BLaER1 treated with 17β-estradiol and CSF1 and Interleukin-3, amounts not matched to agents 10 nM and 100 nM (cell line): ENCODE results near the gene FLT4.

Source experiments
- H3K27ac ChIP-seq, 11 experiments: shearing (Covaris generic); formaldehyde crosslinking; 2 replicates each; pipeline ENCODE4 v1.8.1; 2022
- H3K27me3 ChIP-seq, 11 experiments: shearing (Covaris generic); formaldehyde crosslinking; 2 replicates each; pipeline ENCODE4 v1.8.1; 2022
- H3K36me3 ChIP-seq, 11 experiments: shearing (Covaris generic); formaldehyde crosslinking; 2 replicates each; pipeline ENCODE4 v1.8.1; 2022
- H3K4me1 ChIP-seq, 10 experiments: shearing (Covaris generic); formaldehyde crosslinking; 2 replicates each; pipeline ENCODE4 v1.8.1; 2022
- H3K4me2 ChIP-seq, 11 experiments: shearing (Covaris generic); formaldehyde crosslinking; 2 replicates each; pipeline ENCODE4 v1.8.1; 2022
- H3K4me3 ChIP-seq, 10 experiments: shearing (Covaris generic); formaldehyde crosslinking; 2 replicates each; pipeline ENCODE4 v1.8.1; 2022
- H3K9ac ChIP-seq, 11 experiments: shearing (Covaris generic); formaldehyde crosslinking; 2 replicates each; pipeline ENCODE4 v1.8.1; 2022
- H3K9me3 ChIP-seq, 11 experiments: shearing (Covaris generic); formaldehyde crosslinking; replicated peaks in 1 of 11; 2 replicates each; pipeline ENCODE4 v1.8.1; 2022
- H4K20me1 ChIP-seq, 11 experiments: shearing (Covaris generic); formaldehyde crosslinking; 2 replicates each; pipeline ENCODE4 v1.8.1; 2022
- Cebpa-rat ChIP-seq, 11 experiments: shearing (Covaris generic); IDR thresholded peaks; 2 replicates each; pipeline ENCODE4 v1.8.1; 2022

FLT4 gene

DNA sequence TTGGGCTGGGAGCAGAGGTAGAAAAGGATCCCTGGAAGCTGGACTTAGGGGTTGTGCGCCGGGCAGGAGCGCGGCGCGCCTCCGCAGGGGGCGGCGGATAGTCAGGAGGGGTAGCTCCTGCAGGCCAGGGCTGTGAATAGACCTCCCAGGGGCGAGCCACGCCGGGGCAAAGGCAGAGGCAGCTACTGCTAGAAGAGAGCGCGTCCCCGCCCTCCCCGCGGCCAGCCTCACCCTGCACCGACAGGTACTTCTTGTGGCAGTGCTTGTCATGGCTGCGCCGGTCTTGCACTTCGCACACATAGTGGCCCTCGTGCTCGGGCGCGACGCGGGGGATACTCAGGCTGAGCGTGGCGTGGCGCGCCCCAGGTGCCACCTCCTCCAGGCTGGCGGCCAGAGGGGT, 28.1 kb downstream of the FLT4 start:
- H3K4me3 ChIP-seq = no peak overlapping the region
- H3K27ac ChIP-seq = no peak overlapping the region
- TF ChIP-seq Cebpa-rat (IDR thresholded peaks at IDR 0.05) = no peak
- no peaks in the 10 kb centered on the region for H3K9me3 ChIP-seq
- no peaks in the 10 kb centered on the region; a peak in 1 of 22 replicates for H4K20me1 ChIP-seq
- H3K36me3 ChIP-seq = no peaks in the 10 kb centered on the region
- H3K4me1 ChIP-seq = peaks cover 10 to 37% (median 30%) of the 10 kb centered on the region in 10 experiments
- H3K27me3 ChIP-seq = no peaks in the 10 kb centered on the region
- no peak overlapping the region for H3K9ac ChIP-seq
- H3K4me2 ChIP-seq = no peak overlapping the region

- Histone ChIP-seq H3K4me3 (no peak overlapping the region), H3K9ac (no peak overlapping the region), H3K4me1 (peaks cover 10 to 24% (median 19%) of the 10 kb centered on the region in 10 experiments), H3K27me3 (no peaks in the 10 kb centered on the region), H4K20me1 (no peaks in the 10 kb centered on the region; a peak in 1 of 22 replicates), H3K36me3 (no peaks in the 10 kb centered on the region), H3K9me3 (no peaks in the 10 kb centered on the region), H3K27ac (no peak overlapping the region), H3K4me2 (no peak overlapping the region)
- TF ChIP-seq Cebpa-rat (IDR thresholded peaks at IDR 0.05) = no peak
Observed at GRCh38 chr5:180620014-180620413, 29.4 kb downstream of the FLT4 start.

GRCh38 chr5:180619563-180619915, 29.9 kb downstream of the FLT4 start:
- no peaks in the 10 kb centered on the region for H3K9me3 ChIP-seq
- no peak overlapping the region for H3K4me3 ChIP-seq
- H3K27me3 ChIP-seq = no peaks in the 10 kb centered on the region
- TF ChIP-seq Cebpa-rat (IDR thresholded peaks at IDR 0.05) = no peak
- no peak overlapping the region for H3K9ac ChIP-seq
- H4K20me1 ChIP-seq = no peaks in the 10 kb centered on the region; a peak in 1 of 22 replicates
- H3K4me1 ChIP-seq = peaks cover 10 to 19% (median 15%) of the 10 kb centered on the region in 10 experiments
- H3K36me3 ChIP-seq = no peaks in the 10 kb centered on the region
- H3K27ac ChIP-seq = no peak overlapping the region
- no peak overlapping the region for H3K4me2 ChIP-seq

- Histone ChIP-seq H4K20me1 (no peaks in the 10 kb centered on the region; a peak in 1 of 22 replicates), H3K9me3 (no peaks in the 10 kb centered on the region), H3K9ac (no peak overlapping the region), H3K4me1 (peaks cover 7 to 16% (median 13%) of the 10 kb centered on the region in 10 experiments), H3K4me2 (no peak overlapping the region), H3K27ac (no peak overlapping the region), H3K36me3 (no peaks in the 10 kb centered on the region), H3K4me3 (no peak overlapping the region), H3K27me3 (no peaks in the 10 kb centered on the region)
- no peak for TF ChIP-seq Cebpa-rat (IDR thresholded peaks at IDR 0.05)
Observed at GRCh38 chr5:180618829-180619562, 30.4 kb downstream of the FLT4 start.

DNA sequence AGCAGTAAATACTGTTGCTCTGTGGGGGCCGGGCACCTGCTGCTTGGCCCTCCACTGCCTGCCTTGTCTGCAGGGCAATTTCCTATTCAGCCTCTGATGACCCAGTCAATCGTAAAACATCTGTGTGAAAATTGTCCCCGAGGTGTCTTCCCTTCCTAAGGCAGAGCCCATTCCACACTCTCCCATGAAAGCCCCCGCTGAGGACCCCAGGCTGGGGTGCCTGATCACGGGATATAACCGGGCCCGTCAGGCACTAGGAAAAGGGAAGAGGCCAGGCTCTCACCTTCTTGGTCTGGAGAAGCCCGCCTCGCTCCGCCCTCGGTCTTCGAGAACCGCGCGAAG, 30.9 kb downstream of the FLT4 start:
- no peak overlapping the region for H3K27ac ChIP-seq

DNA sequence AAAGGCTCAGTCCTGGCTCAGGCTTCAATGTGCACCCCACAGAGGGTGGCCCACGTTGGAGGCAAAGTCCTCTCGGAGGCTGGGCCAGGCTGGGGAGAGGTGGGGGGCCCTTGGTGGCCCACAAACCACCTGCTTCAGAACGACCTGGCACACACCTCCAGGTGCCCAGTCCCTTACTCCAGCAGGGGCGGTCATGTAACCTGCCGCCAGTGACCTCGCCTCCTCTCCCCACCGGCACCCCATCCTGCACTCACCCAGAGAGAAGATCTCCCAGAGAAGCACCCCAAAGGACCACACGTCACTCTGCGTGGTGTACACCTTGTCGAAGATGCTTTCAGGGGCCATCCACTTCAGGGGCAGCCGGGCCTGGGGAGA, 35.6 kb downstream of the FLT4 start:
- H3K9ac ChIP-seq = no peak overlapping the region
- no peaks in the 10 kb centered on the region for H3K9me3 ChIP-seq
- no peak overlapping the region for H3K27ac ChIP-seq
- no peak overlapping the region for H3K4me2 ChIP-seq
- H3K36me3 ChIP-seq = no peaks in the 10 kb centered on the region
- no peaks in the 10 kb centered on the region for H3K27me3 ChIP-seq
- no peaks in the 10 kb centered on the region; a peak in 1 of 22 replicates for H4K20me1 ChIP-seq
- TF ChIP-seq Cebpa-rat (IDR thresholded peaks at IDR 0.05) = no peak
- H3K4me1 ChIP-seq = no peaks in the 10 kb centered on the region
- H3K4me3 ChIP-seq = no peak overlapping the region

More for the DNA sequence above, 30.9 kb downstream of the FLT4 start:
- H3K4me2 ChIP-seq = no peak overlapping the region
- H3K36me3 ChIP-seq = no peaks in the 10 kb centered on the region
- TF ChIP-seq Cebpa-rat (IDR thresholded peaks at IDR 0.05) = no peak
- no peaks in the 10 kb centered on the region for H3K27me3 ChIP-seq
- no peaks in the 10 kb centered on the region for H3K9me3 ChIP-seq
- no peak overlapping the region for H3K9ac ChIP-seq
- H3K4me1 ChIP-seq = peaks cover 2 to 11% (median 8%) of the 10 kb centered on the region in 10 experiments
- no peak overlapping the region for H3K4me3 ChIP-seq
- H4K20me1 ChIP-seq = no peaks in the 10 kb centered on the region; a peak in 1 of 22 replicates

GRCh38 chr5:180613188-180613813, 36.1 kb downstream of the FLT4 start:
- no peak for TF ChIP-seq Cebpa-rat (IDR thresholded peaks at IDR 0.05)
- Histone ChIP-seq H3K4me1 (no peaks in the 10 kb centered on the region), H3K36me3 (no peaks in the 10 kb centered on the region), H3K9ac (no peak overlapping the region), H3K4me3 (no peak overlapping the region), H4K20me1 (no peaks in the 10 kb centered on the region; a peak in 1 of 22 replicates), H3K9me3 (no peaks in the 10 kb centered on the region), H3K4me2 (no peak overlapping the region), H3K27ac (no peak overlapping the region), H3K27me3 (no peaks in the 10 kb centered on the region)

DNA sequence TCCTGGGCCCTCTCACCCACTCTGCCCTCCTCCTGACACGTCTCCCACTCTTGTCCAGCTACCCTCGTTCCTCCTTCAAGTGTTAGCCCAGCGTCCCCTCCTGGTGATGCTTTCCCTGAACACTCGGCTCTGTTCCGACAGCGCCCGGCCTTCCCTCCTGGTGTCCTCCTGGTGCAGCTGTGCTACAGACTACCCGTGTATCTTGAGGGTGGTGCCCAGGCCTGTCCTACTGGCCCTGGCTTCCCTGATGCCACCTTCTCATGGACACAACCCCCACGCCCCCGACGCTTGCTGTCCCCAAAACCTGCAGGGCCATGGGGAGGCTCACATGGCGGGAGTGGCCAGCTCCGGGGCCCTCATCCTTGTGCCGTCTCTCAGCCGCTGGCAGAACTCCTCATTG, 36.7 kb downstream of the FLT4 start:
- H3K4me2 ChIP-seq = no peak overlapping the region
- H4K20me1 ChIP-seq = no peaks in the 10 kb centered on the region; a peak in 1 of 22 replicates
- H3K27ac ChIP-seq = no peak overlapping the region
- no peaks in the 10 kb centered on the region for H3K4me1 ChIP-seq
- H3K36me3 ChIP-seq = no peaks in the 10 kb centered on the region
- no peak for TF ChIP-seq Cebpa-rat (IDR thresholded peaks at IDR 0.05)
- no peaks in the 10 kb centered on the region for H3K9me3 ChIP-seq
- no peak overlapping the region for H3K9ac ChIP-seq
- H3K27me3 ChIP-seq = no peaks in the 10 kb centered on the region
- H3K4me3 ChIP-seq = no peak overlapping the region

DNA sequence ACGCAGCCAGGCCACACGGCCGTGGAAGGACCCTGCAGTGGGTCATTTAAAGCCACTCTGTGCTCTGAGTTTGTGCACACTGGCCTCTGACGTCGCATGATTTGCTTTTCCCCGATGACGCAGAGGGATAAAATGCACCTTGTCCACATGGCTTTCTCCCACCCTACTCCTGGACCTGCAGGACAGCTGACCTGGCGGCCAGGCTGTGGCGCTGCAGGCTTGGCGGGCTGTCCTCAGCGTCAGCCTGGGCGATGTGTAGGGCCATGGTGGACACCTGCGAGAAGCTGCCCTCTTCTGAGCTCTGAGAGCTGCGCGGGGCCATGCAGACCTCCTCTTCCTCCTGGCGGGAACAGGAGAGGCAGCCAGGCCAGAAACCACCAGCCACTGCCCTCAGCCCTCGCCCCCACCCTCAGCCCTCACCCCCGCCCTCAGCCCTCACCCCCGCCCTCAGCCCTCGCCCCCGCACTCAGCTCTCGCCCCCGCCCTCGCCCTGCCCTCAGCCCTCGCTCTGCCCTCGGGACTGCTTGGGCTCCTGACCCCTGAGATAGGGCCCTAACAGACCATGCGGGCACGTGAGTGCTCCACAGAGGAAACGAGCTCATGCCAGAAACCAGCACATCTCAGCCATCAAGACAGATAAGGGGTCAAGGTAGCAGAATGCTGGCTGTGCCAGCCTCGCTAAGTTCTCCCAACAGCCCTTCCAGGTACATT, 38.1 kb downstream of the FLT4 start:
- no peaks in the 10 kb centered on the region for H3K27me3 ChIP-seq
- no peak overlapping the region for H3K4me3 ChIP-seq
- H3K9me3 ChIP-seq = no peaks in the 10 kb centered on the region

More for the DNA sequence above, 38.1 kb downstream of the FLT4 start:
- H3K27ac ChIP-seq = no peak overlapping the region
- no peak overlapping the region for H3K9ac ChIP-seq
- H3K4me2 ChIP-seq = no peak overlapping the region
- H4K20me1 ChIP-seq = no peaks in the 10 kb centered on the region; a peak in 1 of 22 replicates
- H3K4me1 ChIP-seq = no peaks in the 10 kb centered on the region
- no peaks in the 10 kb centered on the region for H3K36me3 ChIP-seq
- TF ChIP-seq Cebpa-rat (IDR thresholded peaks at IDR 0.05) = no peak
